ENCODE data around the gene SEMA3A.

Gene SEMA3A

GRCh38 chr7:84200859-84201258 is 6.3 kb upstream of the SEMA3A start:
- no peak for TF ChIP-seq ZNF565 (CRISPR knock-in tag; conservative IDR thresholded peaks at IDR 0.05; ENCODE audit: low read depth)
- peak; percentile 47; the same call in 2 of the 3 replicates for ATAC-seq

GRCh38 chr7:84199216-84199615 is 4.6 kb upstream of the SEMA3A start:
- no peak for TF ChIP-seq ZNF70 (CRISPR knock-in tag; IDR thresholded peaks at IDR 0.05)
- TF ChIP-seq PATZ1 (CRISPR knock-in tag; IDR thresholded peaks at IDR 0.05; ENCODE audit: borderline replicate concordance) = no peak
- no peak for TF ChIP-seq RARB (CRISPR knock-in tag; IDR thresholded peaks at IDR 0.05)
- TF ChIP-seq ISL1 (CRISPR knock-in tag; IDR thresholded peaks at IDR 0.05) = no peak
- TF ChIP-seq ARNTL (CRISPR knock-in tag; IDR thresholded peaks at IDR 0.05; ENCODE audit: borderline replicate concordance, low read depth) = no peak
- TF ChIP-seq ZNF8 (CRISPR knock-in tag; IDR thresholded peaks at IDR 0.05) = no peak
- no peak for TF ChIP-seq ZC3H10 (CRISPR knock-in tag; IDR thresholded peaks at IDR 0.05)
- no peak for TF ChIP-seq CSRNP3 (CRISPR knock-in tag; IDR thresholded peaks at IDR 0.05)
- ATAC-seq = no peak

GRCh38 chr7:84196084-84196503 is 1.5 kb upstream of the SEMA3A start:
- no peak; the same call in 2 of the 3 replicates for ATAC-seq
- TF ChIP-seq ZNF565 (CRISPR knock-in tag; conservative IDR thresholded peaks at IDR 0.05; ENCODE audit: low read depth) (no peak), GLIS3 (CRISPR knock-in tag; IDR thresholded peaks at IDR 0.05) (no peak), ZNF8 (CRISPR knock-in tag; IDR thresholded peaks at IDR 0.05) (no peak), ESRRG (CRISPR knock-in tag; IDR thresholded peaks at IDR 0.05) (no peak), ARNTL (CRISPR knock-in tag; IDR thresholded peaks at IDR 0.05; ENCODE audit: borderline replicate concordance, low read depth) (no peak), ZFP30 (CRISPR knock-in tag; IDR thresholded peaks at IDR 0.05) (no peak), ZNF70 (CRISPR knock-in tag; IDR thresholded peaks at IDR 0.05) (no peak), PATZ1 (CRISPR knock-in tag; IDR thresholded peaks at IDR 0.05; ENCODE audit: borderline replicate concordance) (no peak), RARB (CRISPR knock-in tag; IDR thresholded peaks at IDR 0.05) (no peak), PPARA (CRISPR knock-in tag; IDR thresholded peaks at IDR 0.05; ENCODE audit: borderline replicate concordance) (no peak)

GRCh38 chr7:84195295-84196060 is 889 bp upstream of the SEMA3A start:
- TF ChIP-seq ZNF70 (CRISPR knock-in tag; IDR thresholded peaks at IDR 0.05) = no peak
- TF ChIP-seq TSHZ2 (CRISPR knock-in tag; IDR thresholded peaks at IDR 0.05) = no peak
- no peak for TF ChIP-seq CREB5 (CRISPR knock-in tag; IDR thresholded peaks at IDR 0.05; ENCODE audit: low read depth)
- no peak for TF ChIP-seq ZNF565 (CRISPR knock-in tag; conservative IDR thresholded peaks at IDR 0.05; ENCODE audit: low read depth)
- no peak for TF ChIP-seq TOX (CRISPR knock-in tag; IDR thresholded peaks at IDR 0.05; ENCODE audit: borderline replicate concordance)
- TF ChIP-seq CSRNP3 (CRISPR knock-in tag; IDR thresholded peaks at IDR 0.05) = no peak
- ATAC-seq = peak; percentile 30
